GM12874 (cell line): ENCODE data around the gene PLA2G2F.

Source experiments
- TF ChIP-seq, protein P1 (sequence below): IDR thresholded peaks from 2 replicates; pipeline ENCODE4 v1.5.1; 2011; ENCODE audit warnings: low read depth, mild to moderate bottlenecking, control low read depth, low read length, moderate library complexity; ENCODE audit not compliant: insufficient read depth

The PLA2G2F gene

DNA sequence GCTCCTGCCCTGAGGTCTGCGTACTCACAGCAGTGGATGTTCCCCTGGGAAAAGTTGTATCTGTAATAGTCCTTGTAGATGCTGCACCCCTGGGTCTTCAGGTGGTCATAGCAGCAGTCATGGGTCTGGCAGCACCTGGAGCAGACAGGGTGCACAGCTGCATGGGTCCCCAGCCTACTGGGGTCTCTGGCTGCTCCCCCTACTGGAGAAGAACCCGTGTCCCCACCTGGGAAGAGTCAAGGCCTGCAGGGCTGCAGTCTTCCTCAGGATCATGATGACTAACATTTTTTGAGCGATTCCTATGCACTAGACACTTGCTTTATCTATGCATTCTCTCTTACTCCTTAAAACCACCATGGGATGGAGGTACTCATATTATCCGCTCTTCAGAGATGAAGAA lies 23.6 kb upstream of the PLA2G2F start:
- TF ChIP-seq, protein P1, sequence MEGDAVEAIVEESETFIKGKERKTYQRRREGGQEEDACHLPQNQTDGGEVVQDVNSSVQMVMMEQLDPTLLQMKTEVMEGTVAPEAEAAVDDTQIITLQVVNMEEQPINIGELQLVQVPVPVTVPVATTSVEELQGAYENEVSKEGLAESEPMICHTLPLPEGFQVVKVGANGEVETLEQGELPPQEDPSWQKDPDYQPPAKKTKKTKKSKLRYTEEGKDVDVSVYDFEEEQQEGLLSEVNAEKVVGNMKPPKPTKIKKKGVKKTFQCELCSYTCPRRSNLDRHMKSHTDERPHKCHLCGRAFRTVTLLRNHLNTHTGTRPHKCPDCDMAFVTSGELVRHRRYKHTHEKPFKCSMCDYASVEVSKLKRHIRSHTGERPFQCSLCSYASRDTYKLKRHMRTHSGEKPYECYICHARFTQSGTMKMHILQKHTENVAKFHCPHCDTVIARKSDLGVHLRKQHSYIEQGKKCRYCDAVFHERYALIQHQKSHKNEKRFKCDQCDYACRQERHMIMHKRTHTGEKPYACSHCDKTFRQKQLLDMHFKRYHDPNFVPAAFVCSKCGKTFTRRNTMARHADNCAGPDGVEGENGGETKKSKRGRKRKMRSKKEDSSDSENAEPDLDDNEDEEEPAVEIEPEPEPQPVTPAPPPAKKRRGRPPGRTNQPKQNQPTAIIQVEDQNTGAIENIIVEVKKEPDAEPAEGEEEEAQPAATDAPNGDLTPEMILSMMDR: no peak

DNA sequence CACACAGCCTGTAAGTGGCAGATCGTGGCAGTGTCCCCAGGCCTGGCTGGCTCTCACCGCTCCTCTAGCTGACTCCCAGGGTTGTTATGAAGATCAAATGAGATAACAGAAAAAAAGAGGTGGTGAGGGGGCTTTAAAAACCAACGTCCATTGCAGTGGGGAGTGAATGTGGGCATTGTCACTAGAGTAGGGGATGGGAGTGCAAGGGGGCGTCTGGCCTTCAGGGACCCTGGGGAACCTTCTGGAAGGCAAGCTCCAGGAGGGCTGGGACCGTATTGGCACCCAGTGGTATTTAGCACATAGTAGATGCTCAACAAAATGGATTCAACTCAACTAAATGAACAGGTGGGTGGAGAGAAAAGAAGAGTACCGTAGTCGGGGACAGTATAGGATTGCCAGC lies 23.2 kb upstream of the PLA2G2F start:
- TF ChIP-seq, protein P1: no peak

DNA sequence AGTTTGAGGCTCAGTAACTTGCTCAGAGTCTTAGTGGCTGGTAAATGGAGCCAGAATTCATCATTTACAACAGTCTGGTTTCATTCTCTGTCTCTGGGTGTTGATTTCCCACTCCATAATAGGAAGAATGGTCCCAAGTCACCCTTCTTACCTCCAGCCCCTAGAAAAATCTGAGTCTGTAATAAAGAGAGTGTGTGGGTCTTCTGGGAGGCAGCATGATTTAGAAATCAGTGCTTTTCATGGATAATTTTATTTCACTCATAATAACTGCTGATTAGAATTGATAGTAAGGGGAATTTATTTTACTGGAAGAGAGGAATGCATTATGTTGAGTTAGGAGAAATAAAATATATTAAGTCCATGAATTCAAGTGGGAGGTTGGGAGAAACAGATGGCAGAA lies 21.9 kb upstream of the PLA2G2F start:
- TF ChIP-seq, protein P1: no peak

DNA sequence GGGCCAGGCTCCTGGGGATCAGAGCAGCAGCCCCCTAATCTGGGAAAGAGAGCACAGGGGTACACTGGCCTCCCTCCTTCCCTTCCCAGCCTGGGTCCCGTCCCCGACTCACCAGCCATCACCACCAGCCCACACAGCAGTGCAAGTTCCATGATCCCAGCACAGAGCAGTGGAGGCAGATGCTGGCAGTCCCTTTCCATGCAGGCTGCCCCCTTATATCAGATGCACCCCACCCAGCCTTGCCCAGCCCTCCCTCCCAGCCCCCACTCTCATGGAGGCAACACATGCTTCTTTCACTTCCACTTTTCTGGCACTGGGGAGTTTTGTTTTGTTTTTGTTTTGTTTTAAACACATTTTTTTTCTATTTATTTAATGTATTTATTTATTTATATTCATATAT lies 19.8 kb upstream of the PLA2G2F start, which contains the start of gene PLA2G2D:
PLA2G2D (minus strand) TSS at position 190 of the 400 bp plus-strand sequence; CDS start at position 152, 38 bp downstream.
- TF ChIP-seq, protein P1: no peak

DNA sequence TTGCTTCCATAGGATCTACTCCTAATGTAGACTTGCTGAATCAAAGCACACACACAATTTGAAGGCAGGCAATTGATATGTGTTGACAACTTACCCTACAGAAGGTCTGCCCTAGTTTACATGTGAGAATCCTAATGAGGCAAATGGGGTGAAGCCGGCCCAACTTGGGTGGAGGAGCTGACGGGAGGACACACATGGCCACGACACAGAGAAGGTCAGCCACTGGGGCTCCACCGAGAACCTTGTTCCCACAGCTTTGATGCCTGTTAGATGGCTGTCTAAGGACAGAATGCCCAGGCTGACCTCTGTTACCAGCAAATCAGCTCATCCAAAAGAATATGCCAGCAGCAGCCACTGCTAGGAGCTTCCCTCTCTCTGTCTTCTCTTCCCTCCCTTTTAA lies 18.3 kb upstream of the PLA2G2F start:
- TF ChIP-seq, protein P1: no peak

DNA sequence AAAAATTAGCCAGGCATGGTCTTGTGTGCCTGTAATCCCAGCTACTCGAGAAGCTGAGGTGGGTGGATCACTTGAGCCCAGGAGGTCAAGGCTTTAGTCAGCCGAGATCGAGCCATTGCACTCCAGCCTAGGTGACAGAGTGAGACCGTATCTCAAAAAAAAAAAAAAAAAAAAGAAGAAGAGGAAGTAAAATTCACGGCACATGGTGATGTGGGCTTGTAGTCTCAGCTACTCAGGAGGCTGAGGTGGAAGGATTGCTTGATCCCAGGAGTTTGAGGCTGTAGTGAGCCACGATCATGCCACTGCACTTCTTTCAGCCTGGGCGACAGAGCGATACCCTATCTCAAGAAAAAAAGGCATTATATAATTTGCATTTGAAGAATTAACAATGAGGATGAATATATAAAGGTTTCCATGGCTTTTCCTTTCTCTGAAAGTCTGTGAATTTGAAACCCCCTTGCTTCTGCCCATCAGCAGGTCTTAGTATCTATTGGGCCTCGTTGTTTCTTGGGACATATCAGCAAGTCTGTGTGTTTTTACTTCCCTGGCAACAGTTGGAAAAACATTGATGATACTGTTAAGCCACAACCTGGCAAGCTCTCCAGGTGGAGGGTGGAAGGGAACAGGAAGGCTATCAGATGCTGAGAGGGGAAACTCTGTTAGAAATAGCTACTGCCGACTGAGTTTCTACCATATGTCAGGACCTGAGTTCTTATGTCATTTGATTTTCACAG lies 15.2 kb upstream of the PLA2G2F start:
- TF ChIP-seq, protein P1: no peak

DNA sequence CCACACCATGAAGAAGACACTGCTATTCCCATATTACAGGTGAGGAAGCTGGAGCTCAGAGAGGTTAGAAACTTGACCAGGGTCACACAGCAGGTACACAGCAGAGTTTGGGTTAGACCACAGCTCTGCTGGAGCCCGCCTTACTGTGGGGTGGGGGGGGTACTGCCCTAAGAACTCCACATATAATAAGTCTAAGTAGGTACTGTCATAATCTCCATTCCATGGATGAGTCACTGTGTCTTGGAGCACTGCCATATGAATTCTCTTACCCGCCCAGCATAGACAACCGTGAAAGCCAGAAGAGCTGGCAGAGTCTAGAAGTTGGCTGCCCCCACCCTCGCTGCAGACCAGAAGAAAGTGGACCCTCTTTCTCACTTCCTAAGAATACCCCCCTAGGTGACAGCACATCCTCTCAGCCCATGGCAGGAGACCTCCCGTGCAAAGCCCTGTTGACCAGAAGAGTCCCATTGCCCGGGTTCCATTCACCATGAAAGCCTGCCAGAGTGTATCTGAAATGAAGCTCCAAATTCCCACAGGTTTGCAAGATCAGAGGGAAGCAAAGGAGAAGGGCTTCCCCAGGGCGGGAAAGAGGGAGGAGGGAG lies 14.6 kb upstream of the PLA2G2F start:
- TF ChIP-seq, protein P1: no peak
